GM18868 (cell line): ENCODE results near the gene CEP295NL.
"Not testable (repeated sequence)": the region's sequence is repeated elsewhere in the genome, so short reads cannot be mapped to it uniquely, and the experiment has no call there.

Experiments
- ATAC-seq: cut with Tn5 transposase; IDR thresholded peaks from one replicate; pipeline ENCODE4 v1.9.1; 2021; ENCODE audit warnings: mild to moderate bottlenecking, moderate library complexity; ENCODE audit not compliant: unreplicated experiment

Gene CEP295NL

GRCh38 chr17:78903101-78903779 lies at the start of gene CEP295NL:
CEP295NL (minus strand) TSS chr17:78903201; CDS start chr17:78901828, 1,373 bp downstream.
- ATAC-seq = no peak

- ATAC-seq = no peak
Observed at GRCh38 chr17:78952706-78953105, 49.7 kb upstream of the CEP295NL start.

- no peak for ATAC-seq
Observed at GRCh38 chr17:78951967-78952551, 49.1 kb upstream of the CEP295NL start.

GRCh38 chr17:78950870-78951269 lies 47.9 kb upstream of the CEP295NL start:
- no peak for ATAC-seq

- ATAC-seq = no peak
Observed at GRCh38 chr17:78947235-78948149, 44.5 kb upstream of the CEP295NL start.

- ATAC-seq = no peak
Observed at GRCh38 chr17:78946631-78947030, 43.6 kb upstream of the CEP295NL start.

GRCh38 chr17:78946131-78946530 lies 43.1 kb upstream of the CEP295NL start:
- ATAC-seq = no peak

GRCh38 chr17:78945455-78945854 lies 42.5 kb upstream of the CEP295NL start:
- ATAC-seq = not testable (repeated sequence)

- ATAC-seq = no peak
Observed at GRCh38 chr17:78944956-78945355, 42.0 kb upstream of the CEP295NL start.

- ATAC-seq = no peak
Observed at GRCh38 chr17:78944026-78944425, 41.0 kb upstream of the CEP295NL start.

GRCh38 chr17:78940708-78941107 lies 37.7 kb upstream of the CEP295NL start:
- no peak for ATAC-seq

- no peak for ATAC-seq
Observed at GRCh38 chr17:78940258-78940657, 37.3 kb upstream of the CEP295NL start.

- ATAC-seq = no peak
Observed at GRCh38 chr17:78939615-78940014, 36.6 kb upstream of the CEP295NL start.

- no peak for ATAC-seq
Observed at GRCh38 chr17:78937561-78937960, 34.6 kb upstream of the CEP295NL start.

GRCh38 chr17:78935419-78936323 lies 32.7 kb upstream of the CEP295NL start:
- no peak for ATAC-seq

- ATAC-seq = no peak
Observed at GRCh38 chr17:78934681-78935418, 31.8 kb upstream of the CEP295NL start.

- ATAC-seq = no peak
Observed at GRCh38 chr17:78933959-78934568, 31.1 kb upstream of the CEP295NL start.

GRCh38 chr17:78933025-78933958 lies 30.3 kb upstream of the CEP295NL start:
- peak; percentile 83 for ATAC-seq
